C1 segment of cervical spinal cord (tissue), 14 donors: ENCODE measurements around the gene TMEM200B.
"Not testable (repeated sequence)": the region's sequence is repeated elsewhere in the genome, so short reads cannot be mapped to it uniquely, and the experiment has no call there.

Experiments
- DNase-seq, 14 donors: peaks; one replicate each; lab custom pipeline; 2025; lab: John Stamatoyannopoulos, UW

The TMEM200B gene

GRCh38 chr1:29112705-29113412 is 10.8 kb downstream of the TMEM200B start:
- DNase-seq = no peak

DNA sequence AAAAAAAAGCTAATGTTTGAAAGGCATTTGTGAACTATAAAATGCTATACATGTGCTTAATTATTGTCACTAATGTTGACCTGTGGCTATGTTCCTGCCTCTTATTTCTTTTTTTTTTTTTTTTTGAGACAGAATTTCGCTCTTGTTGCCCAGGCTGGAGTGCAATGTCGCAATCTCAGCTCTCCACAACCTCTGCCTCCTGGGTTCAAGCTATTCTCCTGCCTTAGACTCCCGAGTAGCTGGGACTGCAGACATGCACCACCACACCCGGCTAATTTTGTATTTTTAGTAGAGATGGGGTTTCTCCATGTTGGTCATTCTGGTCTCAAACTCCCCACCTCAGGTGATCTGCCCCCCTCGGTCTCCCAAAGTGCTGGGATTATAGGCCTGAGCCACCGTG is 15.7 kb downstream of the TMEM200B start:
- not testable (repeated sequence) for DNase-seq

GRCh38 chr1:29105822-29106221 is 17.9 kb downstream of the TMEM200B start:
- DNase-seq = no peak

DNA sequence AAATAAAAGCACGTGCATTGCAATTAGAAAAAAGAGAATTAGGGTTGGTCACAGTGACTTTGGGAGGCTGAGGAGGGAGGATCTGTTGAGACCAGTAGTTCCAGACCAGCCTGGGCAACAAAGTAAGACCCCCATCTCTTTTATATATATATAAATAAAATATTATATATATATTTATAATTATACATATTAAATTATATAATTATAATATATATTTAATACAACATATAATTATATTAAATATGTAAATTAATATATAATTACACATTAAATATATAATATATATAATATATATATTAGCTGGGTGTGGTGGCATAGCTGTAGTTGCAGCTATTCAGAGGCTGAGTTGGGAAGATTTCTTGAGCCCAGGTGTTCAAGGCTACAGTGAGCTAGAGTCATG is 23.2 kb downstream of the TMEM200B start:
- DNase-seq = no peak

DNA sequence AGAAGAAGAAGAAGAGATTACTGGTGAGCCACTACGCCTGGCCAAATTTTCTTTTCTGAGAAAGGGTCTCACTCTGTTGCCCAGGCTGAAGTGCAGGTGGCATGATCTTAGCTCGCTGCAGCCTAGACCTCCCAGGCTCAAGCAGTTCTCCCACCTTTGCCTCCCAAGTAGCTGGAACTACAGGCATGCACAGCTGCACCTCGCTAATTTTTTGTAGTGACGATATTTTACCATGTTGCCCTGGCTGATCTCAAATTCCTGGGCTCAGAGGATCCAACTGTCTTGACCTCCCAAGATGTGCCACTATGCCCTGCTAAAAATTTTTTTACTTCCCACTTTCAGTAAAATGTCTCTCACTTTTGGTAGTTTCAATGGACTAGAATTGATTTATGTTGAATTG is 24.4 kb downstream of the TMEM200B start:
- no peak for DNase-seq

DNA sequence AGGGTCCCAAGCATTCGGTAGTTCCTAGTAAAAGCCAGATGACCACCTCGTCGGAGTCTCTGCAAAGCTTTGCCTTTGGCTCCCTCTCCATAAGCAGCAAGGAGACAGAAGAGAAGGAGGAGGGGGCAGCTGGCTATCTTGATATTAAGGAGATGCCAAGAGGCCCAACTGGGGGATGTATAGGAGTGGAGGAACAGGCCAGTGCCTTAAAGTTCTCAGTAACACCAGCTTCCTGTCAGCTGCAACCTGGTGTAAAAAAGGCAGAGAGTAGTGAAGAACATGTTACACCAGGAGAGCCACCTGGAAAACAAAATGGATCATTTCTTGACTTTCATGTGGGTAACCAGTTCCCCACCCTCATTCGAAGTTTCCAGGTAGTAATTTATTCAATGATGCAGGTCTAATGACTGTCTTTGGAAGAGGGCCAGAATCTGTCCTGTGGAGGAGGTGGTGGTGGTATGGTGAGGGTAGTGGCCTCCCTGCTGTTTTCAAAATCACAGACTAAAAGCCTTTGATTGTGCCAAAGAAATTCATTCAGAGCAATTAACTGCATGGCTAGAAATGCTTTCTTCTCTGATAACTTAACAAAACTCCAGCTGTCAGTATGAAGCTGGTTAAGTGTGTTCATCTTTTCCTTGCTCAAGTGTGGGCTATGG is 27.3 kb downstream of the TMEM200B start:
- no peak for DNase-seq

- no peak for DNase-seq
These were observed 28.7 kb downstream of the TMEM200B start for GRCh38 chr1:29094954-29095353.

DNA sequence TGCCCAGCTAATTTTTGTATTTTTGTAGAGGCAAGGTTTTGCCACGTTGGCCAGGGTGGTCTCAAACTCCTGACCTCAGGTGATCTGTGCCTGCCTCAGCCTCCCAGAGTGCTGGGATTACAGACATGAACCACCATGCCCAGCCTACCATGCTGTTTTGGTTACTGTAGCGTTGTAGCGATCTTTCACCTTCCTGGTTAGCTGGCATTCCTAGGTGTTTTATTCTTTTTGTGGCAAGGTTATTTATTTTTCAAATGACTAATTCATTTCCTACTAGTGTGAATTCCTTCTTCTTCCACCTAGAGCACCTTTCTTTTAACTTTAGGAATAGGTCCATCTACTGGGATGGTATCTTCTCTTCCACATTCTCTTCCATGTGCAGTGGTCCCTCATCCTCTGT is 29.3 kb downstream of the TMEM200B start:
- DNase-seq = no peak

DNA sequence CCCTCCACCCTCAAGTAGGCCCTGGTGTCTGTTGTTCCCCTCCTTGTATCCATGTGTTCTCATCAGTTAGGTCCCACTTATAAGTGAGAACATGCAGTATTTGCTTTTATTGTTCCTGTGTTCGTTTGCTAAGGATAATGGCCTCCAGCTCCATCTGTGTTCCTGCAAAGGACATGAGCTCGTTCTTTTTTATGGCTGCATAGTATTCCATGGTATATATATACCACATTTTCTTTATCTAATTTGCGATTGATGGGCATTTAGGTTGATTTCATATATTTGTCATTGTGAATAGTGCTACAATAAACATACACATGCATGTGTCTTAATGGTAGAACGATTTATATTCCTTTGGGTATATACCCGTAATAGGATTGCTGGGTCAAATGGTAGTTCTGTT is 31.0 kb downstream of the TMEM200B start:
- not testable (repeated sequence) for DNase-seq

- no peak for DNase-seq
These were observed 32.6 kb downstream of the TMEM200B start for GRCh38 chr1:29090937-29091618.

DNA sequence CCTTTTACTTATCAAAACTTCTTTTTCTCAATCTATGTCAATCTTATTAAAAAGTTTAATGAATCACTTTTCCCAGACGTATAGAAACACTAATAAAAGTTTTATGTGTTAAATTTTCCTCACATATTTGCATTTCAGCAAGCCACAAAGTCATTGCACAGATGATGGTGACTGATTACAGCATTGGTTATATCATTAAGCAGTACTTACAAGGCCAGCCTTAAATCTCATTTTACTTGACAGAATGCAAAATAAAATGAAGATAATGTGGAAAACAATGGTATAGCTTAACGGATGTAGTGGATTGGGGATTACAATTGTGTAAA is 39.5 kb downstream of the TMEM200B start:
- DNase-seq = no peak

GRCh38 chr1:29083317-29084195 is 40.1 kb downstream of the TMEM200B start:
- no peak for DNase-seq

DNA sequence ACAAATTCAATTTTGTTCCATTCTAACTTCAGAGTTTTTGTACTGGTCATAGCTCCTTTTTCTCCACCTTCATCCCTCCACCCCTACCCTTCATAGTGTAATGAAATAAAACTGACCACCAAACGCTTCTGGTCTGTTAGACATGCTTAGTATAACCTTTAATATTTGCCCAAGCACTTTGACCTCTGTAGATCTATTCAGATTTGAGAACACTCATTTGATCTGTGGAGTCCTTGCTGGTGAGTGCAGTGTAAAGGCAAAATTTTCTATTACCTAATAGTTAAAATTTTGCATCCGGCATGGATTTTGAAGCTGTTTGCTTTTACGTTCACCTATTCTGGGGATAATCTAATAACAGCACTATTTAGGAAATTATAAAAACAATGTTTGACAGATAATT is 41.2 kb downstream of the TMEM200B start:
- no peak for DNase-seq

DNA sequence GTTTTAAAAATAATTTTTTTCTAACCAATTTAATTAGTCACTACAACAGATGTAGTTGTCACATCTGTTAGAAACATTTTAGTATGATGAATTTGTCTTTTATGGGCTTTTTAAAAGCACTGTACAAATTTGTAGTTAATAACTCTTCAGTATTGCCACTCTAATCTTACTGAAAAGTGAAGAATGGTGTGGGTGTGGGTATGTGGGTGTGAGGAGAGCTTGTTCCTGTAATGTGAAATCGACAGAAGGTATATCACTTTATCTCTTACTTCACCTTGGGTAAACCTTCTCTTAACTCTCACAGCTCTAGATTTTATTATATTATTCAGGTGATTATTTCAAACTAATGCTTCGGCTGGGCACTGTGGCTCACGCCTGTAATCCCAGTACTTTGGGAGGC is 42.5 kb downstream of the TMEM200B start:
- no peak for DNase-seq

- DNase-seq = not testable (repeated sequence)
These were observed 43.6 kb downstream of the TMEM200B start for GRCh38 chr1:29079916-29080629.

- DNase-seq = no peak
These were observed 46.5 kb downstream of the TMEM200B start for GRCh38 chr1:29077155-29077554.
